MM.1S (cell line): ENCODE measurements around the gene FADS3.

Experiments
- DNase-seq: peaks from one replicate; pipeline ENCODE4 v3.0.0-alpha.2; 2015
- H2AFZ ChIP-seq: fragments of 300-600 bp; sonication (generic); 2 replicates; pipeline ENCODE4 v1.6.0; 2016; ENCODE audit warnings: antibody characterized with exemption, low read length
- H3F3A ChIP-seq: fragments of 300-600 bp; sonication (generic); 2 replicates; pipeline ENCODE4 v1.6.1; 2016; ENCODE audit warnings: mild to moderate bottlenecking, antibody characterized with exemption, low read length, moderate library complexity, mixed read lengths; ENCODE audit not compliant: insufficient read depth
- H3K27ac ChIP-seq: fragments of 300-600 bp; sonication (generic); 2 replicates; pipeline ENCODE4 v1.5.1; 2016; ENCODE audit warnings: mild to moderate bottlenecking, low read length
- H3K27me3 ChIP-seq: fragments of 300-600 bp; sonication (generic); replicated peaks from 2 replicates; pipeline ENCODE4 v1.6.0; 2016; ENCODE audit warnings: low read length; ENCODE audit not compliant: insufficient read depth
- H3K36me3 ChIP-seq: fragments of 300-600 bp; sonication (generic); replicated peaks from 2 replicates; pipeline ENCODE4 v1.6.1; 2016; ENCODE audit warnings: mild to moderate bottlenecking, low read length, mixed read lengths; ENCODE audit not compliant: insufficient read depth
- H3K4me1 ChIP-seq: fragments of 300-600 bp; sonication (generic); 2 replicates; pipeline ENCODE4 v1.6.1; 2016; ENCODE audit warnings: low read length, mixed read lengths
- H3K4me2 ChIP-seq: fragments of 300-600 bp; sonication (generic); 2 replicates; pipeline ENCODE4 v1.6.0; 2016; ENCODE audit warnings: low read depth, low read length
- H3K4me3 ChIP-seq: fragments of 300-600 bp; sonication (generic); 2 replicates; pipeline ENCODE4 v1.5.1; 2016; ENCODE audit warnings: low read length, mixed read lengths
- H3K79me2 ChIP-seq: fragments of 300-600 bp; sonication (generic); 2 replicates; pipeline ENCODE4 v1.6.1; 2016; ENCODE audit warnings: mixed run types, low read length, mixed read lengths
- H3K9ac ChIP-seq: fragments of 300-600 bp; sonication (generic); 2 replicates; pipeline ENCODE4 v1.6.1; 2016; ENCODE audit warnings: low read length, mixed read lengths
- H3K9me2 ChIP-seq: fragments of 300-600 bp; sonication (generic); replicated peaks from 2 replicates; pipeline ENCODE4 v1.6.1; 2016; ENCODE audit warnings: mild to moderate bottlenecking, low read length, mixed read lengths; ENCODE audit not compliant: insufficient read depth
- H3K9me3 ChIP-seq: fragments of 300-600 bp; sonication (generic); replicated peaks from 2 replicates; pipeline ENCODE4 v1.6.1; 2016; ENCODE audit warnings: mild to moderate bottlenecking, low read length, mixed read lengths; ENCODE audit not compliant: insufficient read depth
- H4K20me1 ChIP-seq: fragments of 300-600 bp; sonication (generic); 2 replicates; pipeline ENCODE4 v1.6.1; 2016; ENCODE audit warnings: mild to moderate bottlenecking, low read length, moderate library complexity, mixed read lengths; ENCODE audit not compliant: insufficient read depth
- EZH2 ChIP-seq: fragments of 300-600 bp; sonication (generic); optimal IDR thresholded peaks from 2 replicates; pipeline ENCODE3; 2017; ENCODE audit warnings: low read depth, mild to moderate bottlenecking, antibody characterized with exemption, low read length, mixed read lengths
- EZH2phosphoT487 ChIP-seq: fragments of 300-600 bp; sonication (generic); IDR thresholded peaks from 2 replicates; pipeline ENCODE4 v1.6.1; 2018; ENCODE audit warnings: antibody characterized with exemption, low read length
- TF ChIP-seq, protein P1 (sequence below): fragments of 300-600 bp; sonication (generic); IDR thresholded peaks from 2 replicates; pipeline ENCODE4 v1.5.1; 2016; ENCODE audit warnings: antibody characterized with exemption, low read length, mixed read lengths

The FADS3 gene

GRCh38 chr11:61917334-61918109 lies 26.2 kb upstream of the FADS3 start, which contains the start of gene RAB3IL1:
RAB3IL1 (minus strand) TSS chr11:61917566; CDS start chr11:61917367, 199 bp downstream.
- H3F3A ChIP-seq = no peaks in the 10 kb centered on the region
- no peaks in the 10 kb centered on the region for H3K36me3 ChIP-seq
- H3K27me3 ChIP-seq = peaks cover 53% of the 10 kb centered on the region
- DNase-seq = no peak
- H2AFZ ChIP-seq = no peak within 1 kb of the TSS
- TF ChIP-seq, protein P1, sequence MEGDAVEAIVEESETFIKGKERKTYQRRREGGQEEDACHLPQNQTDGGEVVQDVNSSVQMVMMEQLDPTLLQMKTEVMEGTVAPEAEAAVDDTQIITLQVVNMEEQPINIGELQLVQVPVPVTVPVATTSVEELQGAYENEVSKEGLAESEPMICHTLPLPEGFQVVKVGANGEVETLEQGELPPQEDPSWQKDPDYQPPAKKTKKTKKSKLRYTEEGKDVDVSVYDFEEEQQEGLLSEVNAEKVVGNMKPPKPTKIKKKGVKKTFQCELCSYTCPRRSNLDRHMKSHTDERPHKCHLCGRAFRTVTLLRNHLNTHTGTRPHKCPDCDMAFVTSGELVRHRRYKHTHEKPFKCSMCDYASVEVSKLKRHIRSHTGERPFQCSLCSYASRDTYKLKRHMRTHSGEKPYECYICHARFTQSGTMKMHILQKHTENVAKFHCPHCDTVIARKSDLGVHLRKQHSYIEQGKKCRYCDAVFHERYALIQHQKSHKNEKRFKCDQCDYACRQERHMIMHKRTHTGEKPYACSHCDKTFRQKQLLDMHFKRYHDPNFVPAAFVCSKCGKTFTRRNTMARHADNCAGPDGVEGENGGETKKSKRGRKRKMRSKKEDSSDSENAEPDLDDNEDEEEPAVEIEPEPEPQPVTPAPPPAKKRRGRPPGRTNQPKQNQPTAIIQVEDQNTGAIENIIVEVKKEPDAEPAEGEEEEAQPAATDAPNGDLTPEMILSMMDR = no peak
- TF ChIP-seq EZH2 = no peak
- no peak for TF ChIP-seq EZH2phosphoT487
- H3K9ac ChIP-seq = no peak within 1 kb of the TSS
- H3K9me2 ChIP-seq = no peaks in the 10 kb centered on the region
- H3K27ac ChIP-seq = no peak within 1 kb of the TSS
- no peaks in the 10 kb centered on the region for H3K79me2 ChIP-seq
- H3K9me3 ChIP-seq = no peaks in the 10 kb centered on the region
- peak within 1 kb of the TSS; percentile 36; the same call in 1 of the 2 replicates for H3K4me3 ChIP-seq
- peak within 1 kb of the TSS; percentile 52 for H3K4me2 ChIP-seq
- H4K20me1 ChIP-seq = no peaks in the 10 kb centered on the region
- H3K4me1 ChIP-seq = no peaks in the 10 kb centered on the region

GRCh38 chr11:61916737-61917333 lies 25.5 kb upstream of the FADS3 start:
- Histone ChIP-seq H3K36me3 (no peaks in the 10 kb centered on the region), H3F3A (no peaks in the 10 kb centered on the region), H2AFZ (no peak overlapping the region), H3K9me3 (no peaks in the 10 kb centered on the region), H3K27ac (no peak overlapping the region), H3K4me2 (peak overlapping the region; percentile 52; the same call in 1 of the 2 replicates), H3K4me3 (peak overlapping the region; percentile 36; the same call in 1 of the 2 replicates), H4K20me1 (no peaks in the 10 kb centered on the region), H3K27me3 (peaks cover 53% of the 10 kb centered on the region), H3K4me1 (no peaks in the 10 kb centered on the region), H3K9ac (no peak overlapping the region), H3K79me2 (no peaks in the 10 kb centered on the region), H3K9me2 (no peaks in the 10 kb centered on the region)
- no peak for DNase-seq
- no peak for TF ChIP-seq EZH2phosphoT487
- TF ChIP-seq EZH2 = no peak
- TF ChIP-seq, protein P1 = no peak

GRCh38 chr11:61914471-61915171 lies 23.3 kb upstream of the FADS3 start:
- Histone ChIP-seq H3K27me3 (peaks cover 44% of the 10 kb centered on the region), H3K27ac (no peak overlapping the region), H3F3A (no peaks in the 10 kb centered on the region), H3K4me1 (no peaks in the 10 kb centered on the region), H2AFZ (no peak overlapping the region), H3K4me3 (no peak overlapping the region), H3K9me3 (no peaks in the 10 kb centered on the region), H3K36me3 (no peaks in the 10 kb centered on the region), H3K9ac (no peak overlapping the region), H3K9me2 (no peaks in the 10 kb centered on the region), H4K20me1 (no peaks in the 10 kb centered on the region), H3K4me2 (no peak overlapping the region), H3K79me2 (no peaks in the 10 kb centered on the region)
- TF ChIP-seq, protein P1 = no peak
- TF ChIP-seq EZH2 = no peak
- no peak for TF ChIP-seq EZH2phosphoT487
- no peak for DNase-seq
